ENCODE measurements around the gene ARID4B.

Gene ARID4B

DNA sequence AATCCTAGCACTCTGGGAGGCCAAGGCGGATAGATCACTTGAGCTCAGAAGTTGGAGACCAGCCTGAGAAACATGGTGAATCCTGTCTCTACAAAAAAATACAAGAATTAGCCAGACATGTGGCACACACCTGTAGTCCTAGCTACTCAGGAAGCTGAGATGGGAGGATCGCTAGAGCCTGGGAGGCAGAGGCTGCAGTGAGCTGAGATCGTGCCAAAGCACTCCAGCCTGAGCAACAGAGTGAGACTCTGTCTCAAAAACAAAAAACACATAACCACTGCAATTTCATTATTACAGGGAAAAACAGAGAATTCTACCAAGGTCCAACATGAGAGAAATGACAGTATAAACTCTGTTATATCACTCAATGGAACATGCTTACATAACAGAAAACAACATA, 194.9 kb downstream of the ARID4B start:
- Histone ChIP-seq H3K27ac (ENCODE audit: low read length) (no peak overlapping the region), H3K27me3 (ENCODE audit: low read depth, low read length) (no peaks in the 10 kb centered on the region), H3K4me3 (ENCODE audit: low read length) (no peak overlapping the region), H4K20me1 (ENCODE audit: insufficient read depth, low read length) (no peaks in the 10 kb centered on the region; the same call in 1 of the 2 replicates), H3K9me3 (ENCODE audit: insufficient read depth, low read length) (no peaks in the 10 kb centered on the region), H3K36me3 (replicated peaks; ENCODE audit: low read depth, low read length) (peaks cover 39% of the 10 kb centered on the region), H3K79me2 (ENCODE audit: low read length) (peaks cover 11% of the 10 kb centered on the region), H3K4me1 (ENCODE audit: low read length) (peaks cover 4% of the 10 kb centered on the region; the same call in 1 of the 2 replicates), H3K4me2 (ENCODE audit: low read length) (no peak overlapping the region), H3K9ac (ENCODE audit: low read length) (no peak overlapping the region), H2AFZ (ENCODE audit: low read depth, low read length) (no peak overlapping the region)
- TF ChIP-seq, protein P1, sequence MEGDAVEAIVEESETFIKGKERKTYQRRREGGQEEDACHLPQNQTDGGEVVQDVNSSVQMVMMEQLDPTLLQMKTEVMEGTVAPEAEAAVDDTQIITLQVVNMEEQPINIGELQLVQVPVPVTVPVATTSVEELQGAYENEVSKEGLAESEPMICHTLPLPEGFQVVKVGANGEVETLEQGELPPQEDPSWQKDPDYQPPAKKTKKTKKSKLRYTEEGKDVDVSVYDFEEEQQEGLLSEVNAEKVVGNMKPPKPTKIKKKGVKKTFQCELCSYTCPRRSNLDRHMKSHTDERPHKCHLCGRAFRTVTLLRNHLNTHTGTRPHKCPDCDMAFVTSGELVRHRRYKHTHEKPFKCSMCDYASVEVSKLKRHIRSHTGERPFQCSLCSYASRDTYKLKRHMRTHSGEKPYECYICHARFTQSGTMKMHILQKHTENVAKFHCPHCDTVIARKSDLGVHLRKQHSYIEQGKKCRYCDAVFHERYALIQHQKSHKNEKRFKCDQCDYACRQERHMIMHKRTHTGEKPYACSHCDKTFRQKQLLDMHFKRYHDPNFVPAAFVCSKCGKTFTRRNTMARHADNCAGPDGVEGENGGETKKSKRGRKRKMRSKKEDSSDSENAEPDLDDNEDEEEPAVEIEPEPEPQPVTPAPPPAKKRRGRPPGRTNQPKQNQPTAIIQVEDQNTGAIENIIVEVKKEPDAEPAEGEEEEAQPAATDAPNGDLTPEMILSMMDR (IDR thresholded peaks at IDR 0.05; ENCODE audit: low read depth, low read length), result no peak
- TF ChIP-seq EZH2phosphoT487 (IDR thresholded peaks at IDR 0.05; ENCODE audit: low read depth), result no peak

DNA sequence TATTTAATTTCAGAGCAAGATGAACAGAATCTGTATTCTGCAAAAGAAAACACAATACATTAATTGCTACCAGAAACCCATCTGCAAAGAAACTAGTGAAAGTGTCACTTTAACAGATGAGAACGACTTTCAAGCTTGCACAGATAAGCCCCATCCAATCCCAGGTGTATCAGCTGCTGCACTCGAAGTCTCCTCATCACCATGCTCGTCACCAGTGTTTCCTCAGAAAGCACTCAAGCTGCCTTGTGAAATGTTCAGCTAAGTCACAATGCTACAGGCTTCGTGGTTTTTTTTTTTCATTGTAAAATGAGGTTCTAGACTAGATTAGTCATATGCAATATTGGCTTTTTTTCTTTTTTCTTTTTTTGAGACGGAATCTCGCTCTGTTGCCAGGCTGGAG, 196.0 kb downstream of the ARID4B start:
- no peak overlapping the region for H3K9ac ChIP-seq (ENCODE audit: low read length)
- peaks cover 9% of the 10 kb centered on the region for H3K4me1 ChIP-seq (ENCODE audit: low read length)
- no peaks in the 10 kb centered on the region for H3K9me3 ChIP-seq (ENCODE audit: insufficient read depth, low read length)
- H3K79me2 ChIP-seq (ENCODE audit: low read length), result peaks cover 23% of the 10 kb centered on the region
- peaks cover 9% of the 10 kb centered on the region for H4K20me1 ChIP-seq (ENCODE audit: insufficient read depth, low read length)
- no peak overlapping the region for H3K4me2 ChIP-seq (ENCODE audit: low read length)
- no peak overlapping the region for H3K4me3 ChIP-seq (ENCODE audit: low read length)
- TF ChIP-seq EZH2phosphoT487 (IDR thresholded peaks at IDR 0.05; ENCODE audit: low read depth), result no peak
- TF ChIP-seq, protein P1 (IDR thresholded peaks at IDR 0.05; ENCODE audit: low read depth, low read length), result no peak
- no peaks in the 10 kb centered on the region for H3K27me3 ChIP-seq (ENCODE audit: low read depth, low read length)
- H3K27ac ChIP-seq (ENCODE audit: low read length), result no peak overlapping the region
- H2AFZ ChIP-seq (ENCODE audit: low read depth, low read length), result no peak overlapping the region
- H3K36me3 ChIP-seq (replicated peaks; ENCODE audit: low read depth, low read length), result peaks cover 37% of the 10 kb centered on the region

DNA sequence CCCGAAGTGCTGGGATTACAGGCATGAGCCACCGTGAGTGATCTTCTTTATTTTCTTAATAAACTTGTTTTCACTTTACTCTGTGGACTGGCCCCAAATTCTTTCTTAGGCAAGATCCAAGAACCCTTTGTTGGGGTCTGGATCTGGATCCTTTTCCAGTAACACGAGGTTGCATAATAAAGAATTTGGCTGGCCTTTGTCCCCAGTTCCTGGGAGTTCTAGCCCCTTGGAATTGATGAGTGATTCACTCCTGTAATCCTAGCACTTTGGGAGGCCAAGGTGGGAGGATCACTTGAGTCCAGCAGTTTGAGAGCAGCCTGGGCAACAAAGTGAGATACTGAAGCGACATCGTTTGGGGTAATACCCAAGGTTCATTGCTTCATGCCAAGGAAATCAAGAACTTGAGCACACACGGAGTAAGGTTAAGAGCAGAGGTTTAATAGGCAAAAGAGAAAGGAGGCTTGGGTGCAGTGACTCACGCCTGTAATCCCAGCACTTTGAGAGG, 197.2 kb downstream of the ARID4B start:
- Histone ChIP-seq H3K27me3 (ENCODE audit: low read depth, low read length) (no peaks in the 10 kb centered on the region), H3K79me2 (ENCODE audit: low read length) (peaks cover 34% of the 10 kb centered on the region), H4K20me1 (ENCODE audit: insufficient read depth, low read length) (peaks cover 19% of the 10 kb centered on the region), H3K4me2 (ENCODE audit: low read length) (no peak overlapping the region), H3K9me3 (ENCODE audit: insufficient read depth, low read length) (no peaks in the 10 kb centered on the region), H3K36me3 (replicated peaks; ENCODE audit: low read depth, low read length) (peaks cover 32% of the 10 kb centered on the region), H2AFZ (ENCODE audit: low read depth, low read length) (no peak overlapping the region), H3K4me1 (ENCODE audit: low read length) (peaks cover 18% of the 10 kb centered on the region), H3K27ac (ENCODE audit: low read length) (no peak overlapping the region), H3K9ac (ENCODE audit: low read length) (no peak overlapping the region), H3K4me3 (ENCODE audit: low read length) (no peak overlapping the region)
- TF ChIP-seq, protein P1 (IDR thresholded peaks at IDR 0.05; ENCODE audit: low read depth, low read length), result no peak
- no peak for TF ChIP-seq EZH2phosphoT487 (IDR thresholded peaks at IDR 0.05; ENCODE audit: low read depth)

DNA sequence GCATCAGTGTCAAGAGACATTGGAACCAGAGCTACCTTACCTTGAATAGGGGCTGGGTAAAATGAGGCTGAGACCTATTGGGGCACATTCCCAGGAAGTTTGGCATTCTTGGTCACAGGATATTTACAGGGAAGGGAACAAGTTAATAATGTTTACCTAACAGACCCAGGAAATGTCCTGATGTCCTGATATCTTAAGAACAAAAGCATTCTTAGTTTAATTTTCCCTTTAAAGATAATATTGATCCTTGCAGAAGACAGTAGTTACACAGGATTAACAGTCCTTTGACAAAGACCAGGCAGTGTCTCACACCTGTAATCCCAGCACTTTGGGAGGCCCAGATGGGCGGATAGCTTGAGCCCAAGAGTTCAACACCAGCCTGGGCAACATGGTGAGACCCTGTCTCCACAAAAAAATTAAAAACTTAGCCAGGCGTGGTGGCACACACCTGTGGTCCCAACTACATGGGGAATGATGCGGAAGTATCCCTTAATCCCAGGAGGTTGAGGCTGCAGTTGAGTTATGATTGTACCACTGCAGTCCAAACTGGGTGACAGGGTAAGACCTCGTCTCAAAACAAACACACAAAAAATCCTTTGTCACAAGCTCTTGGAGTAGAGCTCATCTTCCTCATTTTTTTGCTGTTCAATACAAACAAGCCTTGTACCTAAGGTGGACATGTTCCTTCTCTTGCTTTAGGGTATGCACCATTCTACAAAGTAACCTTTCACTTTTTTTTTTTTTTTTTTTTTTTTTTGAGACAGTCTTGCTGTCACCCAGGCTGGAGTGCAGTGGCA, 198.0 kb downstream of the ARID4B start:
- no peak overlapping the region for H2AFZ ChIP-seq (ENCODE audit: low read depth, low read length)
- no peak overlapping the region for H3K9ac ChIP-seq (ENCODE audit: low read length)
- no peaks in the 10 kb centered on the region for H3K9me3 ChIP-seq (ENCODE audit: insufficient read depth, low read length)
- H3K36me3 ChIP-seq (replicated peaks; ENCODE audit: low read depth, low read length), result peaks cover 27% of the 10 kb centered on the region
- peaks cover 43% of the 10 kb centered on the region for H3K79me2 ChIP-seq (ENCODE audit: low read length)
- peaks cover 26% of the 10 kb centered on the region for H4K20me1 ChIP-seq (ENCODE audit: insufficient read depth, low read length)
- H3K4me1 ChIP-seq (ENCODE audit: low read length), result peaks cover 18% of the 10 kb centered on the region
- H3K4me2 ChIP-seq (ENCODE audit: low read length), result no peak overlapping the region
- TF ChIP-seq EZH2phosphoT487 (IDR thresholded peaks at IDR 0.05; ENCODE audit: low read depth), result no peak
- TF ChIP-seq, protein P1 (IDR thresholded peaks at IDR 0.05; ENCODE audit: low read depth, low read length), result no peak
- no peak overlapping the region for H3K27ac ChIP-seq (ENCODE audit: low read length)
- H3K27me3 ChIP-seq (ENCODE audit: low read depth, low read length), result no peaks in the 10 kb centered on the region
- no peak overlapping the region for H3K4me3 ChIP-seq (ENCODE audit: low read length)
